Measurements from ENCODE around the gene RTKN2. TPM values are rescaled to one million over a fixed set of nuclear protein-coding genes. Genes with fewer than 3 reads are reported as not detected.
A peak's percentile ranks its signal among the peaks of the same experiment; 100 is the strongest.
"Not testable (repeated sequence)": the region's sequence is repeated elsewhere in the genome, so short reads cannot be mapped to it uniquely, and the experiment has no call there.

Gene RTKN2
- 3.4 and 4.7 TPM in 2 replicates for total RNA-seq

- peak; percentile 68 for DNase-seq (ENCODE audit: low read depth)
These were observed at the start of gene RTKN2 for GRCh38 chr10:62268399-62269114. Gene RTKN2 (minus strand): TSS chr10:62268844. CDS start chr10:62268610, 234 bp downstream.

GRCh38 chr10:62317257-62317656, 48.6 kb upstream of the RTKN2 start:
- DNase-seq (ENCODE audit: low read depth), result no peak

GRCh38 chr10:62309254-62309653, 40.6 kb upstream of the RTKN2 start:
- no peak for DNase-seq (ENCODE audit: low read depth)

GRCh38 chr10:62308101-62308500, 39.5 kb upstream of the RTKN2 start:
- peak; percentile 55 for DNase-seq (ENCODE audit: low read depth)

- no peak for DNase-seq (ENCODE audit: low read depth)
These were observed 39.0 kb upstream of the RTKN2 start for GRCh38 chr10:62307635-62308034.

GRCh38 chr10:62306663-62307062, 38.0 kb upstream of the RTKN2 start:
- peak; percentile 87 for DNase-seq (ENCODE audit: low read depth)

GRCh38 chr10:62305813-62306212, 37.2 kb upstream of the RTKN2 start:
- DNase-seq (ENCODE audit: low read depth), result peak; percentile 54

- no peak for DNase-seq (ENCODE audit: low read depth)
These were observed 35.3 kb upstream of the RTKN2 start for GRCh38 chr10:62303922-62304321.

GRCh38 chr10:62302760-62303159, 34.1 kb upstream of the RTKN2 start:
- DNase-seq (ENCODE audit: low read depth), result no peak

- DNase-seq (ENCODE audit: low read depth), result no peak
These were observed 29.2 kb upstream of the RTKN2 start for GRCh38 chr10:62297857-62298256.

- DNase-seq (ENCODE audit: low read depth), result no peak
These were observed 15.6 kb upstream of the RTKN2 start for GRCh38 chr10:62284221-62284620.

GRCh38 chr10:62281348-62281747, 12.7 kb upstream of the RTKN2 start:
- DNase-seq (ENCODE audit: low read depth), result peak; percentile 50

- DNase-seq (ENCODE audit: low read depth), result not testable (repeated sequence)
These were observed 11.7 kb upstream of the RTKN2 start for GRCh38 chr10:62280392-62280791.

- no peak for DNase-seq (ENCODE audit: low read depth)
These were observed 9.8 kb upstream of the RTKN2 start for GRCh38 chr10:62278441-62278910.

GRCh38 chr10:62277971-62278370, 9.3 kb upstream of the RTKN2 start:
- DNase-seq (ENCODE audit: low read depth), result no peak

- no peak for DNase-seq (ENCODE audit: low read depth)
These were observed 1.4 kb upstream of the RTKN2 start for GRCh38 chr10:62270020-62270419.

- no peak for DNase-seq (ENCODE audit: low read depth)
These were observed 631 bp downstream of the RTKN2 start for GRCh38 chr10:62268027-62268398.

GRCh38 chr10:62266611-62267010, 2.0 kb downstream of the RTKN2 start:
- no peak for DNase-seq (ENCODE audit: low read depth)

GRCh38 chr10:62266147-62266546, 2.5 kb downstream of the RTKN2 start:
- DNase-seq (ENCODE audit: low read depth), result no peak

- peak; percentile 94 for DNase-seq (ENCODE audit: low read depth)
These were observed 3.8 kb downstream of the RTKN2 start for GRCh38 chr10:62264702-62265436.

GRCh38 chr10:62264126-62264525, 4.5 kb downstream of the RTKN2 start:
- no peak for DNase-seq (ENCODE audit: low read depth)

GRCh38 chr10:62261666-62262065, 7.0 kb downstream of the RTKN2 start:
- no peak for DNase-seq (ENCODE audit: low read depth)

- DNase-seq (ENCODE audit: low read depth), result no peak
These were observed 8.6 kb downstream of the RTKN2 start for GRCh38 chr10:62259998-62260397.
